Gastroesophageal sphincter (tissue), 4 donors: ENCODE data around the gene ZMYND10. TPM values are rescaled to one million over a fixed set of nuclear protein-coding genes. Genes with fewer than 3 reads are reported as not detected.
A peak's percentile ranks its signal among the peaks of the same experiment; 100 is the strongest.

Source experiments
- ATAC-seq: fragments of 150-250 bp; one replicate; pipeline ENCODE4 v1.9.1; 2016; ENCODE audit warnings: mild to moderate bottlenecking, moderate library complexity
- H3K27ac ChIP-seq, 4 donors: fragments of 200-600 bp; sonication (generic) in 3 of 4; 1 replicate in 3 of 4; 2 replicates in 1 of 4; pipeline ENCODE4 v1.5.1; 2016 to 2019
- H3K27me3 ChIP-seq: fragments of 200-600 bp; sonication (generic); one replicate; pipeline ENCODE4 v1.5.1; 2019
- H3K36me3 ChIP-seq, 2 donors: fragments of 200-600 bp; sonication (generic); one replicate each; pipeline ENCODE4 v1.5.1; 2019; ENCODE audit warnings: control low read depth in 1 of 2
- H3K4me1 ChIP-seq, 3 donors: fragments of 200-600 bp; sonication (generic); 1 replicate in 2 of 3; 2 replicates in 1 of 3; pipeline ENCODE4 v1.5.1; 2016 to 2019; ENCODE audit warnings: control low read depth in 2 of 3
- H3K4me3 ChIP-seq, 2 donors: fragments of 200-600 bp; sonication (generic); one replicate each; pipeline ENCODE4 v1.5.1; 2019; ENCODE audit warnings: mild to moderate bottlenecking in 1 of 2, moderate library complexity in 1 of 2
- H3K9me3 ChIP-seq, 3 donors: fragments of 200-600 bp; sonication (generic); one replicate each; pipeline ENCODE4 v1.5.1; 2017 to 2019; ENCODE audit warnings: control low read depth in 2 of 3
- CTCF ChIP-seq, 4 experiments: fragments of 200-600 bp in 2 of 4; fragments of 450-650 bp in 2 of 4; sonication (generic) in 1 of 4; IDR thresholded peaks; one replicate each; pipeline ENCODE4 v1.5.1; 2017 to 2019; ENCODE audit warnings: antibody characterized with exemption in 4 of 4, mild to moderate bottlenecking in 2 of 4, moderate library complexity in 2 of 4
- EP300 ChIP-seq: sonication (generic); formaldehyde crosslinking; IDR thresholded peaks from one replicate; pipeline ENCODE4 v1.6.1; 2017; ENCODE audit warnings: antibody characterized with exemption, mild to moderate bottlenecking
- POLR2A ChIP-seq, 2 donors: fragments of 450-650 bp; IDR thresholded peaks; one replicate each; pipeline ENCODE4 v1.6.1; 2017; ENCODE audit warnings: antibody characterized with exemption in 2 of 2, mild to moderate bottlenecking in 2 of 2, moderate library complexity in 1 of 2
- POLR2AphosphoS5 ChIP-seq: sonication (generic); formaldehyde crosslinking; IDR thresholded peaks from one replicate; pipeline ENCODE4 v1.6.1; 2017; ENCODE audit warnings: antibody characterized with exemption
- WGBS, 2 donors: methylation state at CpG; one replicate each; pipeline ENCODE4 v1.1.5; 2018; ENCODE audit warnings: low coverage in 1 of 2; 5-methylcytosine and 5-hydroxymethylcytosine counted together
- total RNA-seq, 4 donors: library from RNA; depleted of rRNA; stranded (reverse); fragments of >200 nt; gene quantifications; one replicate each; pipeline ENCODE4 v1.1.0, GENCODE V29; 2016

Gene ZMYND10
- total RNA-seq, 4 donors from 2014 or later, result 0.54 TPM; not detected in 3

DNA sequence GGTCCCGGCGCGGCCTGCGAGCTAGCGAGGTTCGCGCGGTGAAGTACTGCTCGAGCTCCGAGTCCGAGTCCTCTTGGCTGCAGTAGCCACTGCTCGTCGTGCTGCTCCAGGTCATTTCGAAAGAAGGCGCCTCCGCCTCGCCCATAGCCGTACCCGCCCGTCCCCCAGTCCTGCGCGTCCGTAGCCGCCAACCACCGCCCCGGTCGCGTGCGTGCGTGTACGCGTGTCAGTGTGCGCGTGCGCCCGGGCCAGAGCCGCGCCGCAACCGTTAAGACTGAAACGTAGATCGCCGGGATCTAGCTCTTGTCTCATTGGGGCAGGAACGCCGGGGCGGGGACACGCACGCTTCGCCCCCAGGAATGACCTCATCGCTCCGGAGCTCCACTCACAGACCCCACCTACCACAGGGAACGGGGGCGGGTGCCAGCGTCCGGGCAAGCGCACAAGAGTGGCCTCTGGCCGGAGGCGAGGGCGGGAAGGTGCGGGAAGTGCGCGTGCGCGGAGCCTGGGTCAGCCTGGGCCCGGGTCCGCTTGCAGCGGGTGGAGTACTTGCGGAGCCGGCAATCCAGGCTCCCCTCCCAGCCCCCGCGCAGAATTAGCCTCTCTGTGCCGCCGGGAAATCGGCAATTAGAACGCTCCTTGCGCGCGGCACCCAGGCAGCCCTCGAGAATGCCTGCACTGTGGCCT, 8.2 kb downstream of the ZMYND10 start:
- H3K27ac ChIP-seq, result peak overlapping the region; percentile 81 to 99 (median 96)
- peak; percentile 91 for ATAC-seq
- H3K27me3 ChIP-seq, result no peaks in the 10 kb centered on the region
- WGBS, 2 donors, result 0% methylated on average over 4 of the region's 79 CpGs; no CpG with 5 or more reads in 1 of the 2 donors
- peak; percentile 66 to 73 for TF ChIP-seq POLR2A (IDR thresholded peaks at IDR 0.05)
- TF ChIP-seq POLR2AphosphoS5, result peak; percentile 93
- no peak for TF ChIP-seq EP300
- TF ChIP-seq CTCF (IDR thresholded peaks at IDR 0.05), result no peak
- H3K4me1 ChIP-seq, result peaks cover 0 to 95% (median 51%) of the 10 kb centered on the region in 3 donors
- peaks cover 0 to 11% of the 10 kb centered on the region in 2 donors for H3K36me3 ChIP-seq
- H3K9me3 ChIP-seq, result no peaks in the 10 kb centered on the region
- peak overlapping the region; percentile 54 to 91 for H3K4me3 ChIP-seq

DNA sequence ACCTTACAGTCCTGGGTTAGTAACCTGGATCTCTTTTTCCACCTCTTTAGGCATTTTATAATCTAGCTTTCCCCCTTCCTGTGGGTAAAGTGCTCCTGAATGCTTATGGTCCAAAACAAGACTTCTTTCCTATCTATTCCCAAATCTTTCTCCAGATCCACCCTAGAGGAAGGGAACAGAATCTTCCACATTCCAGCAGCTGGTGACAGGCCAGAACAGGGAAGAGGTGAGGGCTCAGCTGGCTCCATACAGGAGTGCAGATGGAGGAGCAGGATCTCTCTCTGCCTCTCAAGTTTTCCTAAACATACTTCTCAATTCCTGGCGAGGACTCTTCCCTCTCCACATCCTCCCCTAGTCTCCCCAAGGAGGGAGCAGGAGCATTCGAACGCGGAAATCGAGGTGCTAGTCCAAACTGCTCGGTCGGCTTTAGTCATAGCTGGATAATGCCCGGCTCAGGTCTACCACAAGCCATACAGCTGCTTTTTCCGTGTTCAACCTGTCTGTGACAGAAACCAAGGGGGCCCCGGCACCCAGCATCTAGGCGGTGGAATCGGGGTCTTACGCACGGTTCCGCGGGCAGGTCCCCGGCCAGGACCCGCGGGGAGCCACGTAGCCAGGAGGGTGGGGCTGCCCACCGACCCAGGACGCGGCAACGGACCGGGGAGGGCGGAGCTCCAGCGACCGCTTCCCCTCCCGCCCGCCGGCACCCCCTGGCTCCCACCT, 8.9 kb downstream of the ZMYND10 start:
- H3K4me1 ChIP-seq, result peaks cover 0 to 94% (median 48%) of the 10 kb centered on the region in 3 donors
- WGBS, 2 donors, result 0% methylated on average over 8 of the region's 31 CpGs; no CpG with 5 or more reads in 1 of the 2 donors
- H3K27me3 ChIP-seq, result no peaks in the 10 kb centered on the region
- H3K36me3 ChIP-seq, result peaks cover 0 to 18% of the 10 kb centered on the region in 2 donors
- TF ChIP-seq CTCF (IDR thresholded peaks at IDR 0.05), result peak in 1 of 4 experiments; percentile 5
- no peak for TF ChIP-seq POLR2AphosphoS5
- TF ChIP-seq POLR2A (IDR thresholded peaks at IDR 0.05), result no peak
- H3K9me3 ChIP-seq, result no peaks in the 10 kb centered on the region
- H3K27ac ChIP-seq, result peak overlapping the region; percentile 81 to 99 (median 96)
- ATAC-seq, result no peak
- peak overlapping the region; percentile 54 to 91 for H3K4me3 ChIP-seq

- H3K27me3 ChIP-seq, result no peaks in the 10 kb centered on the region
- no peaks in the 10 kb centered on the region for H3K9me3 ChIP-seq
- H3K27ac ChIP-seq, result peak overlapping the region; percentile 9 to 99 (median 86)
- no peak for TF ChIP-seq EP300
- ATAC-seq, result no peak
- H3K4me3 ChIP-seq, result peak overlapping the region in 1 of 2 donors; percentile 4
- peaks cover 0 to 73% (median 31%) of the 10 kb centered on the region in 3 donors for H3K4me1 ChIP-seq
- 55% methylated on average over 4 to 5 of the region's 5 CpGs for WGBS, 2 donors
- H3K36me3 ChIP-seq, result peaks cover 0 to 39% of the 10 kb centered on the region in 2 donors
These were observed 11.0 kb downstream of the ZMYND10 start for GRCh38 chr3:50334339-50335075.

- peak; percentile 22 for ATAC-seq
- Histone ChIP-seq H3K36me3 (peaks cover 0 to 46% of the 10 kb centered on the region in 2 donors), H3K4me1 (peaks cover 0 to 71% (median 31%) of the 10 kb centered on the region in 3 donors), H3K9me3 (no peaks in the 10 kb centered on the region), H3K27ac (peak overlapping the region; percentile 9 to 99 (median 86)), H3K27me3 (no peaks in the 10 kb centered on the region), H3K4me3 (no peak overlapping the region)
- TF ChIP-seq POLR2AphosphoS5 (no peak), CTCF (IDR thresholded peaks at IDR 0.05) (no peak), POLR2A (IDR thresholded peaks at IDR 0.05) (no peak), EP300 (no peak)
- WGBS, 2 donors, result 43 to 70% methylated on average over 2 to 7 of the region's 12 CpGs
These were observed 11.7 kb downstream of the ZMYND10 start for GRCh38 chr3:50333744-50334328.
